ENCODE data around the gene FGD4. TPM values are rescaled to one million over a fixed set of nuclear protein-coding genes. Genes with fewer than 3 reads are reported as not detected.

The FGD4 gene
- total and polyA plus RNA-seq, 2 experiments from 2014 or later, result 1.1 to 3.4 TPM

DNA sequence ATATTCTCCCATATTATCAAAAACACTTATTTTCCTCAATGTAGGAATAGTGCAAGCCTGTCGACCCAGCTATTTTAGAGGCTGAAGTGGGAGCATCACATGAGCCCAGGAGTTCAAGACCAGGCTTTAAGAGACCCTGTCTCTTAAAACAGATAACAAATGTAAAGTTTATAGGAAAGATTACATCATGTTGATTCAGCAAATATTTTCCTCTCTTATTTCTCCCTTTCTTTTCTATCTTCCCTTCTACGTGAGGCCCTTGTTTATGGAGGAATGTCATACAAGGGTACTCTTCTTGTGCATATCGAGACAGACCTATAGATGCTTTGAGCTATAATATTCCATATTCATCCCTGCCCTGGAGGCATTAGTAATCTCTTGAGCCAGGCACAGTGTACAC is 36.5 kb upstream of the FGD4 start:
- Histone ChIP-seq H3F3A (ENCODE audit: insufficient read depth) (0 out of 2 replicates have a peak, but pooled peaks cover 4% of the 10 kb centered on the region), H3K27ac (no peak overlapping the region), H2AFZ (no peak overlapping the region), H3K36me3 (ENCODE audit: low read depth) (peaks cover 4% of the 10 kb centered on the region; the same call in 1 of the 2 replicates), H3K4me1 (ENCODE audit: insufficient read depth) (peaks cover 5% of the 10 kb centered on the region), H3K4me2 (ENCODE audit: unreplicated experiment) (no peak overlapping the region), H4K20me1 (ENCODE audit: insufficient read depth) (no peaks in the 10 kb centered on the region), H3K9me2 (ENCODE audit: insufficient read depth) (no peaks in the 10 kb centered on the region), H3K9me3 (ENCODE audit: low read depth) (no peaks in the 10 kb centered on the region), H3K79me2 (ENCODE audit: insufficient read depth) (no peaks in the 10 kb centered on the region), H3K4me3 (no peak overlapping the region), H3K9ac (no peak overlapping the region), H3K27me3 (replicated peaks; ENCODE audit: insufficient read depth) (no peaks in the 10 kb centered on the region)
- no peak for DNase-seq
- in situ Hi-C loops (cut with MboI), result loop anchor here (10.0 to 25.0 kb wide), 2 partner anchors 292 to 1649 kb away; partner anchors contain the start of gene ALG10
- WGBS, 2 experiments (ENCODE audit: low coverage in 1 of 2, low lambda C conversion rate in 2 of 2, missing lambda C conversion rate in 2 of 2), result 96 to 97% methylated on average over 3 of the region's 3 CpGs
- TF ChIP-seq EZH2 (IDR thresholded peaks at IDR 0.05; ENCODE audit: insufficient read depth, poor library complexity, severe bottlenecking) (no peak), EZH2phosphoT487 (IDR thresholded peaks at IDR 0.05; ENCODE audit: insufficient read depth, low read depth) (no peak)

DNA sequence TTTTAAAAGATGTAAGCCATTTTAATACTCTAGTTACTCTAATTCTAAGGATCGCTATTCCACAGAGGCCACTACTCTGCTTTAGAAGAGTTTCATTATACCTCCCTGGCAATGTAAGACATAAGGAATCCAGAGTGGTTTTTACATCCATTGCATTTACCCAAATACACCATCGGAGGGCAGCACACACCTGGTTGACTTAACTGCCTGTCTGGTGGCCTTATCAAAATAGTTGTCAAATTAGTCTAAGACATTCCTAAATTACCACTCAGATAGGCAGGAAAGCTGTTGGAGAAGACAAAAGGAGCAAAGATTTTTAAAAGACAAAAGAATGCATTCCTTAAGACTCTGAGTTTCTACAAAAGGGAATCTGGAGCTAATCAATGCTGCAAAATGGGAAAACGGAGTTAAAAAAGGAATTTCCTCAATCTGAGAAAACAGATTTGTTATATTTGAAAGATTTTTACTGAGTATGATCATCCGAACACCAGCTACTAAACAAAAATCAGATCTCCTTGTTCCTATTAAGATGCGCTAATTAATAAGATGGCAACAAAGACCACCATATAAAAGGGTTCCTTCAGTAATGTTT is 33.8 kb upstream of the FGD4 start:
- in situ Hi-C loops (cut with MboI), result loop anchor here (10.0 to 25.0 kb wide), 2 partner anchors 289 to 1647 kb away; partner anchors contain the start of gene ALG10
- no peak for TF ChIP-seq EZH2phosphoT487 (IDR thresholded peaks at IDR 0.05; ENCODE audit: insufficient read depth, low read depth)
- no peak for TF ChIP-seq EZH2 (IDR thresholded peaks at IDR 0.05; ENCODE audit: insufficient read depth, poor library complexity, severe bottlenecking)

DNA sequence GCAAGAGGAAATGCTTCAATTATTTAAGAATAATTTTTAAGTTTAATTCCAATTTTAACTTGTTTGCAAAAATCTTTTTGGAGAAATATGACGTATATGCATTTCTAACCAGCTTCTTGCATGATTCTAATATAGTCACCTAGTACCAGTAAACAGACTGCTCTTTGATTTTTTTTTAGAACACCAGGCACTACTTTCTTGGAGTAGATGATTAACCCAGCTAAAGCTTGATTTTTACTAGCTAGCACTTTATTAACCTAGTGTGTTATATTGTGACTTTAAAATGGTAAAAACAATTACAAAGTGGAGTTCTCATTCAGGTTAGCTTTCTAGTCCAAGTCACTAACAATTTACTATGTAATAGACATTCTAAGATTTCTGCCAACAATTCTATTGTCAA is 32.6 kb upstream of the FGD4 start:
- Histone ChIP-seq H3K4me2 (ENCODE audit: unreplicated experiment) (no peak overlapping the region), H3K27me3 (replicated peaks; ENCODE audit: insufficient read depth) (no peaks in the 10 kb centered on the region), H3K9me3 (ENCODE audit: low read depth) (no peaks in the 10 kb centered on the region), H3F3A (ENCODE audit: insufficient read depth) (0 out of 2 replicates have a peak, but pooled peaks cover 4% of the 10 kb centered on the region), H3K4me3 (no peak overlapping the region), H3K36me3 (ENCODE audit: low read depth) (no peaks in the 10 kb centered on the region), H4K20me1 (ENCODE audit: insufficient read depth) (no peaks in the 10 kb centered on the region), H3K4me1 (ENCODE audit: insufficient read depth) (peaks cover 5% of the 10 kb centered on the region), H2AFZ (no peak overlapping the region), H3K79me2 (ENCODE audit: insufficient read depth) (no peaks in the 10 kb centered on the region), H3K27ac (no peak overlapping the region), H3K9me2 (ENCODE audit: insufficient read depth) (no peaks in the 10 kb centered on the region), H3K9ac (no peak overlapping the region)
- no peak for DNase-seq
- WGBS, 2 experiments (ENCODE audit: low coverage in 1 of 2, low lambda C conversion rate in 2 of 2, missing lambda C conversion rate in 2 of 2), result 94 to 100% methylated on average over 1 of the region's 1 CpG
- TF ChIP-seq EZH2phosphoT487 (IDR thresholded peaks at IDR 0.05; ENCODE audit: insufficient read depth, low read depth), result no peak
- in situ Hi-C loops (cut with MboI), result loop anchor here (10.0 to 25.0 kb wide), 2 partner anchors 288 to 1646 kb away; partner anchors contain the start of gene ALG10

More for the DNA sequence above, 33.8 kb upstream of the FGD4 start:
- Histone ChIP-seq H3K79me2 (ENCODE audit: insufficient read depth) (no peaks in the 10 kb centered on the region), H4K20me1 (ENCODE audit: insufficient read depth) (no peaks in the 10 kb centered on the region), H3K9me3 (ENCODE audit: low read depth) (no peaks in the 10 kb centered on the region), H3K27me3 (replicated peaks; ENCODE audit: insufficient read depth) (no peaks in the 10 kb centered on the region), H3K4me1 (ENCODE audit: insufficient read depth) (peaks cover 5% of the 10 kb centered on the region), H2AFZ (no peak overlapping the region), H3K36me3 (ENCODE audit: low read depth) (no peaks in the 10 kb centered on the region), H3K27ac (no peak overlapping the region), H3K4me3 (no peak overlapping the region), H3F3A (ENCODE audit: insufficient read depth) (0 out of 2 replicates have a peak, but pooled peaks cover 4% of the 10 kb centered on the region), H3K9ac (no peak overlapping the region), H3K4me2 (ENCODE audit: unreplicated experiment) (peak overlapping the region; percentile 56), H3K9me2 (ENCODE audit: insufficient read depth) (no peaks in the 10 kb centered on the region)
- WGBS, 2 experiments (ENCODE audit: low coverage in 1 of 2, low lambda C conversion rate in 2 of 2, missing lambda C conversion rate in 2 of 2), result 28 to 31% methylated on average over 5 of the region's 5 CpGs
- peak; percentile 78 for DNase-seq

DNA sequence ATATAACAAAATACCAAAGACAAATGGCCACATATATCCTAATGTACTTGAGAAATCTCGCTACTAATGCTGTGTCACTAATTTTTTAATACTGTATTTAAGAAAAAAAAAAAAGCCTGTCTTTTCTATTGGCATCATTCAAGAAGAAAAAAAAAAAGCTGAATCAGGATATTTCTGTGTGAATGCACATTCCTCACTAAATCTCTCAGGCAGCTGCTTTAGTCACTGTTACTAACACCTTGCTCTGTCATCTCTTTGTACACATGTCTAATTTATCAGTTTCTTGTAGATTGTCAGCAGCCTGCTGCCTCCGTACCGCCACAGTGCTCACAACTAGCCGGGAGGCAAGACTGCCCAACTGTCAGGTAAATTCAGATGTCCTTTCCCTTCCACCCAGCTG is 32.0 kb upstream of the FGD4 start:
- H2AFZ ChIP-seq, result no peak overlapping the region
- H3K9me2 ChIP-seq (ENCODE audit: insufficient read depth), result no peaks in the 10 kb centered on the region
- no peak for TF ChIP-seq EZH2 (IDR thresholded peaks at IDR 0.05; ENCODE audit: insufficient read depth, poor library complexity, severe bottlenecking)
- TF ChIP-seq EZH2phosphoT487 (IDR thresholded peaks at IDR 0.05; ENCODE audit: insufficient read depth, low read depth), result no peak
- no peaks in the 10 kb centered on the region for H4K20me1 ChIP-seq (ENCODE audit: insufficient read depth)
- DNase-seq, result no peak
- in situ Hi-C loops (cut with MboI), result loop anchor here (10.0 to 25.0 kb wide), 2 partner anchors 287 to 1645 kb away; partner anchors contain the start of gene ALG10
- H3K27me3 ChIP-seq (replicated peaks; ENCODE audit: insufficient read depth), result no peaks in the 10 kb centered on the region
- no peak overlapping the region for H3K4me2 ChIP-seq (ENCODE audit: unreplicated experiment)
- 98 to 99% methylated on average over 4 of the region's 4 CpGs for WGBS, 2 experiments (ENCODE audit: low coverage in 1 of 2, low lambda C conversion rate in 2 of 2, missing lambda C conversion rate in 2 of 2)
- no peaks in the 10 kb centered on the region for H3K9me3 ChIP-seq (ENCODE audit: low read depth)
- H3K4me3 ChIP-seq, result no peak overlapping the region
- H3K9ac ChIP-seq, result no peak overlapping the region
- no peak overlapping the region for H3K27ac ChIP-seq
- no peaks in the 10 kb centered on the region for H3K36me3 ChIP-seq (ENCODE audit: low read depth)
- H3F3A ChIP-seq (ENCODE audit: insufficient read depth), result 0 out of 2 replicates have a peak, but pooled peaks cover 4% of the 10 kb centered on the region
- H3K79me2 ChIP-seq (ENCODE audit: insufficient read depth), result no peaks in the 10 kb centered on the region
- H3K4me1 ChIP-seq (ENCODE audit: insufficient read depth), result peaks cover 5% of the 10 kb centered on the region

All from GM23248 (cell line).